GM23338 (cell line): Measurements from ENCODE around the gene ANKRD13B. TPM values are rescaled to one million over a fixed set of nuclear protein-coding genes. Genes with fewer than 3 reads are reported as not detected.

Source experiments
- ATAC-seq: fragments of 200-7000 bp; cut with Tn5 transposase; 3 replicates; pipeline ENCODE4 v1.9.1; 2020
- DNase-seq: peaks from one replicate; pipeline ENCODE4 v3.0.0-alpha.2; 2015; ENCODE audit warnings: low spot score
- H2AFZ ChIP-seq: fragments of 200-600 bp; sonication (generic); 2 replicates; pipeline ENCODE4 v1.8.0; 2016; ENCODE audit warnings: antibody characterized with exemption, mild to moderate bottlenecking, moderate library complexity
- H3F3A ChIP-seq: fragments of 200-600 bp; sonication (generic); replicated peaks from 2 replicates; pipeline ENCODE4 v1.8.0; 2017; ENCODE audit warnings: antibody characterized with exemption, mixed run types, low read depth
- H3K27ac ChIP-seq: fragments of 200-600 bp; sonication (generic); 2 replicates; pipeline ENCODE4 v1.6.1; 2016; ENCODE audit warnings: low read depth
- H3K27me3 ChIP-seq: fragments of 200-600 bp; sonication (generic); 2 replicates; pipeline ENCODE4 v1.8.0; 2016; ENCODE audit warnings: mild to moderate bottlenecking, mixed run types, moderate library complexity; ENCODE audit not compliant: insufficient read depth
- H3K36me3 ChIP-seq: fragments of 200-600 bp; sonication (generic); 2 replicates; pipeline ENCODE4 v1.8.0; 2016; ENCODE audit warnings: mild to moderate bottlenecking; ENCODE audit not compliant: insufficient read depth
- H3K4me1 ChIP-seq: fragments of 200-600 bp; sonication (generic); 2 replicates; pipeline ENCODE4 v1.8.0; 2016; ENCODE audit warnings: mild to moderate bottlenecking, moderate library complexity; ENCODE audit not compliant: insufficient read depth
- H3K4me2 ChIP-seq: fragments of 200-600 bp; sonication (generic); 2 replicates; pipeline ENCODE4 v1.7.1; 2017; ENCODE audit warnings: mixed run types
- H3K4me3 ChIP-seq: fragments of 200-600 bp; sonication (generic); 2 replicates; pipeline ENCODE4 v1.6.1; 2016; ENCODE audit warnings: mixed run types
- H3K79me2 ChIP-seq: fragments of 200-600 bp; sonication (generic); replicated peaks from 2 replicates; pipeline ENCODE4 v1.8.0; 2017; ENCODE audit warnings: mild to moderate bottlenecking; ENCODE audit not compliant: insufficient read depth
- H3K9me2 ChIP-seq: fragments of 200-600 bp; sonication (generic); 2 replicates; pipeline ENCODE4 v1.8.0; 2017; ENCODE audit not compliant: insufficient read depth
- H4K20me1 ChIP-seq: fragments of 200-600 bp; sonication (generic); replicated peaks from 2 replicates; pipeline ENCODE4 v1.8.0; 2017; ENCODE audit warnings: mild to moderate bottlenecking; ENCODE audit not compliant: insufficient read depth
- H3K27ac Mint-ChIP-seq: 2 replicates; pipeline ENCODE4 v1.8.0; 2020; ENCODE audit warnings: inconsistent platforms, mild to moderate bottlenecking, moderate library complexity, mixed read lengths
- H3K27me3 Mint-ChIP-seq: 3 replicates; pipeline ENCODE4 v1.8.0; 2022; ENCODE audit warnings: low read depth, mild to moderate bottlenecking, moderate library complexity, mixed read lengths, inconsistent platforms; ENCODE audit not compliant: insufficient read depth, poor library complexity
- H3K36me3 Mint-ChIP-seq: 3 replicates; pipeline ENCODE4 v1.8.0; 2021; ENCODE audit warnings: low read depth, mild to moderate bottlenecking, inconsistent platforms, moderate library complexity, mixed read lengths
- H3K4me1 Mint-ChIP-seq: 3 replicates; pipeline ENCODE4 v1.8.0; 2020; ENCODE audit warnings: mild to moderate bottlenecking, inconsistent platforms, mixed read lengths
- H3K4me3 Mint-ChIP-seq: 3 replicates; pipeline ENCODE4 v1.8.0; 2021; ENCODE audit warnings: moderate library complexity, mild to moderate bottlenecking, inconsistent platforms, mixed read lengths
- H3K9me3 Mint-ChIP-seq: 3 replicates; pipeline ENCODE4 v1.8.0; 2020; ENCODE audit warnings: moderate library complexity, mild to moderate bottlenecking, inconsistent platforms, mixed read lengths
- CREB1 ChIP-seq: fragments of 250-450 bp; sonication (Bioruptor Pico); IDR thresholded peaks from 2 replicates; pipeline ENCODE4 v1.5.0; 2020; ENCODE audit warnings: low read depth, mild to moderate bottlenecking, moderate library complexity
- CTCF ChIP-seq, 2 experiments: fragments of 200-600 bp in 1 of 2; sonication (generic) in 1 of 2; conservative IDR thresholded peaks; 2 replicates each; pipeline versions ENCODE4 v1.5.1 to v1.6.1; 2016 to 2017; ENCODE audit warnings: antibody characterized with exemption in 2 of 2, low read depth in 2 of 2, mild to moderate bottlenecking in 2 of 2, moderate library complexity in 1 of 2
- EZH2 ChIP-seq: fragments of 200-600 bp; sonication (generic); IDR thresholded peaks from one replicate; pipeline ENCODE4 v1.8.0; 2017; ENCODE audit warnings: antibody characterized with exemption, mild to moderate bottlenecking, low read depth; ENCODE audit not compliant: unreplicated experiment
- EZH2phosphoT487 ChIP-seq: fragments of 200-600 bp; sonication (generic); IDR thresholded peaks from one replicate; pipeline ENCODE4 v1.8.1; 2018; ENCODE audit warnings: antibody characterized with exemption; ENCODE audit not compliant: unreplicated experiment
- POLR2AphosphoS5 ChIP-seq: IDR thresholded peaks from 2 replicates; pipeline ENCODE4 v1.6.1; 2016; ENCODE audit warnings: antibody characterized with exemption, low read depth
- STAT1 ChIP-seq: IDR thresholded peaks from one replicate; pipeline ENCODE4 v1.6.1; 2016; ENCODE audit warnings: antibody characterized with exemption; ENCODE audit not compliant: unreplicated experiment
- polyA plus RNA-seq: library from polyadenylated mRNA; unstranded; fragments of >200 nt; fragmentation: Nextera tagmentation; extraction: Ambion mirVana; gene quantifications from 2 replicates; pipeline ENCODE4 v1.2.1, GENCODE V29; 2016
- total RNA-seq: library from RNA; depleted of rRNA; stranded (reverse); fragments of >200 nt; shearing (Covaris generic); gene quantifications from 2 replicates; pipeline ENCODE4 v1.2.3, GENCODE V29; 2014

Gene ANKRD13B
- total and polyA plus RNA-seq, 2 experiments from 2014 or later: 8.2 to 57.4 TPM

- H3K27me3 Mint-ChIP-seq: peaks cover 40% of the 10 kb centered on the region
- H4K20me1 ChIP-seq: peaks cover 8% of the 10 kb centered on the region
- H2AFZ ChIP-seq: no peak overlapping the region
- H3K36me3 Mint-ChIP-seq: no peaks in the 10 kb centered on the region; the same call in 2 of the 3 replicates
- ATAC-seq (no peak), DNase-seq (no peak)
- peaks cover 8% of the 10 kb centered on the region for H3K4me1 Mint-ChIP-seq
- H3K4me2 ChIP-seq: no peak overlapping the region
- no peak overlapping the region for H3K4me3 Mint-ChIP-seq
- peaks cover 7% of the 10 kb centered on the region for H3K4me1 ChIP-seq
- H3K79me2 ChIP-seq: no peaks in the 10 kb centered on the region
- H3K27ac Mint-ChIP-seq: no peak overlapping the region
- H3F3A ChIP-seq: peaks cover 7% of the 10 kb centered on the region; the same call in 1 of the 2 replicates
- no peak for TF ChIP-seq POLR2AphosphoS5
- TF ChIP-seq STAT1: no peak
- TF ChIP-seq EZH2: no peak
- TF ChIP-seq EZH2phosphoT487: no peak
- H3K9me2 ChIP-seq: no peaks in the 10 kb centered on the region
- no peak overlapping the region for H3K4me3 ChIP-seq
- H3K9me3 Mint-ChIP-seq: no peaks in the 10 kb centered on the region
- peaks cover 39% of the 10 kb centered on the region for H3K27me3 ChIP-seq
- H3K36me3 ChIP-seq: no peaks in the 10 kb centered on the region
- H3K27ac ChIP-seq: no peak overlapping the region
These were observed 29.1 kb upstream of the ANKRD13B start for GRCh38 chr17:29563816-29564215.

- H2AFZ ChIP-seq: peak overlapping the region; percentile 97
- peak; percentile 57 for TF ChIP-seq EZH2
- TF ChIP-seq CREB1 (CRISPR knock-in tag): 0 out of 2 replicates have a peak, but pooled peaks have one; percentile 23
- peak; percentile 20 to 37 for TF ChIP-seq CTCF (conservative IDR thresholded peaks at IDR 0.05; ENCODE audit: low read depth in 2 of 2)
- TF ChIP-seq STAT1: no peak
- ATAC-seq (peak; percentile 42), DNase-seq (peak; percentile 82)
- no peaks in the 10 kb centered on the region for H3K9me3 Mint-ChIP-seq
- H3K9me2 ChIP-seq: no peaks in the 10 kb centered on the region
- H3K79me2 ChIP-seq: no peaks in the 10 kb centered on the region
- H4K20me1 ChIP-seq: peaks cover 8% of the 10 kb centered on the region
- peaks cover 10% of the 10 kb centered on the region for H3K4me1 Mint-ChIP-seq
- peak overlapping the region; percentile 87 for H3K4me3 ChIP-seq
- no peaks in the 10 kb centered on the region for H3K36me3 ChIP-seq
- H3K27me3 ChIP-seq: peaks cover 48% of the 10 kb centered on the region
- peaks cover 16% of the 10 kb centered on the region for H3F3A ChIP-seq
- H3K36me3 Mint-ChIP-seq: peaks cover 5% of the 10 kb centered on the region; the same call in 1 of the 3 replicates
- H3K27ac ChIP-seq: no peak overlapping the region
- H3K27me3 Mint-ChIP-seq: peaks cover 46% of the 10 kb centered on the region
- no peak overlapping the region for H3K27ac Mint-ChIP-seq
- peak overlapping the region; percentile 75 for H3K4me3 Mint-ChIP-seq
- H3K4me1 ChIP-seq: peaks cover 11% of the 10 kb centered on the region
- H3K4me2 ChIP-seq: peak overlapping the region; percentile 96
These were observed 27.1 kb upstream of the ANKRD13B start for GRCh38 chr17:29565643-29566472.
